Pancreas (tissue), 10 donors: ENCODE results near the gene PLXNC1. TPM values are rescaled to one million over a fixed set of nuclear protein-coding genes. Genes with fewer than 3 reads are reported as not detected.

ENCODE experiments used
- ATAC-seq, 4 donors: fragments of 200-7000 bp; cut with Tn5 transposase; one replicate each; pipeline versions ENCODE4 v1.8.0 to v1.9.1; 2020; ENCODE audit warnings: mild to moderate bottlenecking in 4 of 4, moderate library complexity in 4 of 4
- DNase-seq, 6 donors: peaks; one replicate each; pipeline ENCODE4 v3.0.0-alpha.2; 2020
- FAIRE-seq: peaks from 2 replicates; lab custom pipeline; 2012; peaks lifted over from hg19 to GRCh38; lab: Jason Lieb, UNC
- H3K27ac ChIP-seq, 4 donors: fragments of 200-600 bp; sonication (generic); 1 replicate in 3 of 4; 2 replicates in 1 of 4; pipeline versions ENCODE4 v1.5.0 to v1.8.0; 2020
- H3K27me3 ChIP-seq, 4 donors: fragments of 200-600 bp; one replicate each; pipeline ENCODE4 v1.8.0; 2021
- H3K36me3 ChIP-seq, 3 donors: fragments of 200-600 bp; sonication (generic) in 1 of 3; one replicate each; pipeline versions ENCODE4 v1.5.0 to v1.8.0; 2020 to 2021
- H3K4me1 ChIP-seq, 3 donors: fragments of 200-600 bp; one replicate each; pipeline ENCODE4 v1.8.0; 2021
- H3K4me3 ChIP-seq, 4 donors: fragments of 200-600 bp; sonication (generic) in 2 of 4; one replicate each; pipeline versions ENCODE4 v1.5.0 to v1.8.0; 2020 to 2021
- H3K9me3 ChIP-seq, 4 donors: fragments of 200-600 bp; one replicate each; pipeline ENCODE4 v1.8.0; 2021
- WGBS, 2 donors: extraction: QIAGEN DNeasy Blood & Tissue Kit; methylation state at CpG; one replicate each; pipeline ENCODE4 v1.1.7; 2013; 5-methylcytosine and 5-hydroxymethylcytosine counted together
- intact Hi-C, 3 donors: fragments of 100-400 bp; cut with DNase I; formaldehyde crosslinking; loops; one replicate each; pipeline versions ENCODE4 v1.11.1 to v1.14.2; 2022
- polyA plus RNA-seq, 2 donors: library from polyadenylated mRNA; stranded (reverse); fragments of 200-250 nt; gene quantifications; one replicate each; pipeline ENCODE4 v1.2.3, GENCODE V29; 2013
- total RNA-seq, 6 donors: library from RNA; stranded (reverse); fragmentation: NEBNext Ultra II Directional in 4 of 6; extraction: Animal tissue kit (Norgen Biotek cat#: 25700) in 4 of 6; gene quantifications; one replicate each; pipeline versions ENCODE4 v1.2.1 to v1.2.4, GENCODE V29; 2021 to 2023
- TF ChIP-seq, protein P1 (sequence below), 4 donors: fragments of 200-600 bp; sonication (generic) in 3 of 4; IDR thresholded peaks; one replicate each; pipeline versions ENCODE4 v1.5.0 to v1.8.0; 2021; ENCODE audit warnings: antibody characterized with exemption in 4 of 4
- donor health status: healthy with polysubstance abuse.
- donor health status: DM: no; HTN: no; CAD: no; lungs with moderate emphysema.
- donor health status: DM: no; HTN: no; CAD: no.
- donor health status: control.
- donor health status: control.
- donor health status: Bipolar disorder and iron deficiency.
- donor health status: DM: yes; HTN: yes; CAD: no.
- donor health status: DM: no; HTN: no; CAD: no.
- donor health status: DM: no; HTN: no; CAD: no.
- donor health status: DM: yes; HTN: yes; CAD: no.

PLXNC1 gene
- total and polyA plus RNA-seq, 8 donors: 0.53 to 13.7 (median 2.0) TPM

DNA sequence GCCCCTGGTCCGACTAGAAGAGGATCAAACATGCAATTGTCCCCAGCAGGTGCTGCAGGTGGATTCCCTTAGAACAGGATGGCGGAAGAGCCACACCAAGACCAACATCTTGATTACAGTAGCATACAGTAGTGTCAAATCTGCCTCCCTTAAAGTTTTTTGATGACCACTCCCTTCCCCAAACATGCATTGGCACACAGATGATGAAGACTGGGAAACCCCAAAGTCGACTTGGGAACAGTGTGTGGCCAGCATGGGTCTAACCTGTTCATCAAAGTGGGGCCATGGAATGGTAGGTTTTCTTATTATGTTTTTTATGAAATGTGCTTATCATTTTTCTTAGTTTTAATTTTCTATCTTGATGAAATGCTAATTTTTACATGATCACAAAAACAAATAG is 8.8 kb downstream of the PLXNC1 start:
- ATAC-seq (no peak), FAIRE-seq (no peak), DNase-seq (no peak)
- WGBS, 2 donors: 75 to 77% methylated on average over 3 of the region's 3 CpGs
- H3K27me3 ChIP-seq: no peaks in the 10 kb centered on the region
- intact Hi-C loops: no loop called here
- no peaks in the 10 kb centered on the region for H3K9me3 ChIP-seq
- peaks cover 0 to 6% (median 0%) of the 10 kb centered on the region in 3 donors for H3K4me1 ChIP-seq
- TF ChIP-seq, protein P1, sequence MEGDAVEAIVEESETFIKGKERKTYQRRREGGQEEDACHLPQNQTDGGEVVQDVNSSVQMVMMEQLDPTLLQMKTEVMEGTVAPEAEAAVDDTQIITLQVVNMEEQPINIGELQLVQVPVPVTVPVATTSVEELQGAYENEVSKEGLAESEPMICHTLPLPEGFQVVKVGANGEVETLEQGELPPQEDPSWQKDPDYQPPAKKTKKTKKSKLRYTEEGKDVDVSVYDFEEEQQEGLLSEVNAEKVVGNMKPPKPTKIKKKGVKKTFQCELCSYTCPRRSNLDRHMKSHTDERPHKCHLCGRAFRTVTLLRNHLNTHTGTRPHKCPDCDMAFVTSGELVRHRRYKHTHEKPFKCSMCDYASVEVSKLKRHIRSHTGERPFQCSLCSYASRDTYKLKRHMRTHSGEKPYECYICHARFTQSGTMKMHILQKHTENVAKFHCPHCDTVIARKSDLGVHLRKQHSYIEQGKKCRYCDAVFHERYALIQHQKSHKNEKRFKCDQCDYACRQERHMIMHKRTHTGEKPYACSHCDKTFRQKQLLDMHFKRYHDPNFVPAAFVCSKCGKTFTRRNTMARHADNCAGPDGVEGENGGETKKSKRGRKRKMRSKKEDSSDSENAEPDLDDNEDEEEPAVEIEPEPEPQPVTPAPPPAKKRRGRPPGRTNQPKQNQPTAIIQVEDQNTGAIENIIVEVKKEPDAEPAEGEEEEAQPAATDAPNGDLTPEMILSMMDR (IDR thresholded peaks at IDR 0.05): no peak
- H3K4me3 ChIP-seq: no peak overlapping the region
- no peak overlapping the region for H3K27ac ChIP-seq
- no peaks in the 10 kb centered on the region for H3K36me3 ChIP-seq

DNA sequence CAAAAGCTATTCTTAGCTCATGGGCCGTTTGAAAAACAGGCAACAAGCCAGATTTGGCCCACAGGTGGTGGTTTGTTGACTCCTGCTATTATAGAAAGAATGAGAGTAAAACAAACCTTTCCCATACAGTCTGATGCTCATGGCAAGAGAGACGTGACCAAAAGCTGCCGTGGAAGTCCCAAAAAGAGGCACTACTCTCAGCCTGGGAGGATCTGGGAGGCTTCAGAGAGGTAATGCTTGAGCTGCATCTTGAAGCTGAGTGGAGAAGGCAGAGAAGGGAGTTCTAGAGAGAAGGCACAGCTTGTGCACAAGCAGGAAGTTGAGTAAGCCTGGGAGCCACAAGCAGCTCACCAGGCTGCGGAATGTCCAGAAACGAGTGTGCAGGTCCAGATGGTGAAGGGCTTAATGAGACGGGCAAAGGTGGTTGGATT is 9.6 kb downstream of the PLXNC1 start:
- TF ChIP-seq, protein P1 (IDR thresholded peaks at IDR 0.05): no peak
- ATAC-seq (peak in 3 of 4 donors; percentile 39 to 55 (median 44)), FAIRE-seq (no peak), DNase-seq (no peak)
- Histone ChIP-seq H3K27me3 (no peaks in the 10 kb centered on the region), H3K27ac (no peak overlapping the region), H3K36me3 (no peaks in the 10 kb centered on the region), H3K4me1 (no peaks in the 10 kb centered on the region), H3K9me3 (no peaks in the 10 kb centered on the region), H3K4me3 (no peak overlapping the region)
- WGBS, 2 donors: 49 to 52% methylated on average over 6 of the region's 6 CpGs
- intact Hi-C loops: no loop called here

DNA sequence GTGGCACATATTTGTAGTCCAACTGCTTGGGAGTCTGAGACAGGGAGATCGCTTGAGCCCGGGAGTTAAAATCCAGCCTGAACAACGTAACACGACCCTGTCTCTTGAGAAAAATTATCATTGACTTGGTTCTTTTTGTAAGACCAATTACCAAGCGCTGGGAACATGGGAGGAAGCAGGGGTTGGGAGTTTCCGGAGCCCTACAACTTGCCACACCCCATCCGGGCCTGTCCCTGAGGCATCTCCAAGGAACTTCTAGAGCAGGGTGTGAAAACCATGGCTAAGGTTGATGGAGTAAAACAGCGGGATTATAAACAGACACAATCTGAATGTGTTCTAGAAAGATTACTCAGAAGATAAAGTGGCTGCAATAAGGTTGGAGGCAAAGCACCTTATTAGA is 10.3 kb downstream of the PLXNC1 start:
- Histone ChIP-seq H3K36me3 (no peaks in the 10 kb centered on the region), H3K9me3 (no peaks in the 10 kb centered on the region), H3K27ac (no peak overlapping the region), H3K4me1 (no peaks in the 10 kb centered on the region), H3K4me3 (no peak overlapping the region), H3K27me3 (no peaks in the 10 kb centered on the region)
- intact Hi-C loops: no loop called here
- ATAC-seq (no peak), DNase-seq (no peak), FAIRE-seq (no peak)
- TF ChIP-seq, protein P1 (IDR thresholded peaks at IDR 0.05): no peak
- WGBS, 2 donors: 86 to 88% methylated on average over 8 of the region's 8 CpGs

DNA sequence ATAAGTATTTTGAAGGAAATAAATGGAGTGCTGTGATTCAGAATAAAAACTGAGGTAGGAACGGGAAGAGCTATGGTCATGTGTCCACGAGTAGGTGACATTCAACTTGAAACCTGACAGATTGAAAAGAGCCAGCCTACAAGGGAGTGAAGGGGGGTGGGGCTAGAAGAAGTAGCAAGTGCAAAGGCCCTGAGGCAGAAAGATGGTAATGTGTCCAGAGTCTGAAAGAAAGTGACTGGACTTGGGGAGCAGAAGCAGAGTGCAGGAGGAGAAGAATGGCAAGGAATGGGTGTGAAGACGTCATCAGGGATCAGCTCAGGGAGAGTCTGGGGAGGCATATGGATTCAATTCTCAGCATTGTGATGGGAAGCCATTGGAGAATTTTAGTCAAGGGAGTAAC is 13.7 kb downstream of the PLXNC1 start:
- no peak overlapping the region for H3K27ac ChIP-seq
- TF ChIP-seq, protein P1 (IDR thresholded peaks at IDR 0.05): no peak
- DNase-seq (no peak), FAIRE-seq (no peak), ATAC-seq (no peak)
- 72 to 82% methylated on average over 3 of the region's 3 CpGs for WGBS, 2 donors
- H3K4me3 ChIP-seq: no peak overlapping the region
- no peaks in the 10 kb centered on the region for H3K4me1 ChIP-seq
- no peaks in the 10 kb centered on the region for H3K9me3 ChIP-seq
- H3K36me3 ChIP-seq: no peaks in the 10 kb centered on the region
- intact Hi-C loops: no loop called here
- H3K27me3 ChIP-seq: no peaks in the 10 kb centered on the region

DNA sequence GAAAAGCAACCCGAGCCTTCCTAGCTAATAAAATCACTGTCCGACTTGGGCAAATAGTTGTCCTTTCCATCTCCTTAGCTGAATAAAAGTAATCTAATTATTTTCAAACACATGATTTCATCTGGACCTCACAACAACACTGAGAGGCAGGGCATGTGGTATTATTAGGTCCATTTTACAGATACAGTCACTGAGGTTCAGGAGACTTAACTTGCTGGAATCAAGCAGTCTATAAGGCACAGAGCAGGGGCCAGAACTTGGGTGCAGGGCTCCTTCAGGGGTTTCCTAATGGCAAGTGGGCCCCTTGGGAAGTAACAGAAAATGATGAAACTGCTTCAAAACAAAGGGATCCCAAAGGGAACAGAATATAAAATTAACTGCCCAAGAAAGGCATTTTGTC is 15.5 kb downstream of the PLXNC1 start:
- intact Hi-C loops: no loop called here
- Histone ChIP-seq H3K27ac (no peak overlapping the region), H3K4me1 (no peaks in the 10 kb centered on the region), H3K27me3 (no peaks in the 10 kb centered on the region), H3K36me3 (no peaks in the 10 kb centered on the region), H3K9me3 (no peaks in the 10 kb centered on the region), H3K4me3 (no peak overlapping the region)
- ATAC-seq: no peak
- TF ChIP-seq, protein P1 (IDR thresholded peaks at IDR 0.05): no peak
- 80 to 91% methylated on average over 2 of the region's 2 CpGs for WGBS, 2 donors
- DNase-seq: no peak
- FAIRE-seq: no peak
